Measurements from ENCODE around the gene APIP. TPM values are rescaled to one million over a fixed set of nuclear protein-coding genes. Genes with fewer than 3 reads are reported as not detected.

The APIP gene
- total RNA-seq, 1 donor = 27.5 TPM

GRCh38 chr11:34929794-34930763, 13.9 kb upstream of the APIP start:
- H3K79me2 ChIP-seq (ENCODE audit: insufficient read depth, low read length) = peaks cover 62% of the 10 kb centered on the region
- H3K4me2 ChIP-seq (ENCODE audit: insufficient read depth, low read length) = no peak overlapping the region
- H4K20me1 ChIP-seq (ENCODE audit: insufficient read depth, low read length) = peaks cover 9% of the 10 kb centered on the region
- DNase-seq (ENCODE audit: insufficient read length, low spot score, missing footprints) = no peak
- H3K4me3 ChIP-seq (ENCODE audit: insufficient read depth, low read length) = no peak overlapping the region
- H3K27ac ChIP-seq (ENCODE audit: low read depth, low read length) = no peak overlapping the region
- H3K4me1 ChIP-seq (ENCODE audit: insufficient read depth, low read length) = peaks cover 15% of the 10 kb centered on the region
- H2AFZ ChIP-seq (ENCODE audit: low read length) = no peak overlapping the region
- H3K9me3 ChIP-seq (ENCODE audit: low read depth, low read length) = no peaks in the 10 kb centered on the region
- TF ChIP-seq, protein P1, sequence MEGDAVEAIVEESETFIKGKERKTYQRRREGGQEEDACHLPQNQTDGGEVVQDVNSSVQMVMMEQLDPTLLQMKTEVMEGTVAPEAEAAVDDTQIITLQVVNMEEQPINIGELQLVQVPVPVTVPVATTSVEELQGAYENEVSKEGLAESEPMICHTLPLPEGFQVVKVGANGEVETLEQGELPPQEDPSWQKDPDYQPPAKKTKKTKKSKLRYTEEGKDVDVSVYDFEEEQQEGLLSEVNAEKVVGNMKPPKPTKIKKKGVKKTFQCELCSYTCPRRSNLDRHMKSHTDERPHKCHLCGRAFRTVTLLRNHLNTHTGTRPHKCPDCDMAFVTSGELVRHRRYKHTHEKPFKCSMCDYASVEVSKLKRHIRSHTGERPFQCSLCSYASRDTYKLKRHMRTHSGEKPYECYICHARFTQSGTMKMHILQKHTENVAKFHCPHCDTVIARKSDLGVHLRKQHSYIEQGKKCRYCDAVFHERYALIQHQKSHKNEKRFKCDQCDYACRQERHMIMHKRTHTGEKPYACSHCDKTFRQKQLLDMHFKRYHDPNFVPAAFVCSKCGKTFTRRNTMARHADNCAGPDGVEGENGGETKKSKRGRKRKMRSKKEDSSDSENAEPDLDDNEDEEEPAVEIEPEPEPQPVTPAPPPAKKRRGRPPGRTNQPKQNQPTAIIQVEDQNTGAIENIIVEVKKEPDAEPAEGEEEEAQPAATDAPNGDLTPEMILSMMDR (IDR thresholded peaks at IDR 0.05; ENCODE audit: extremely low read depth, low read depth, low read length) = no peak
- peaks cover 10% of the 10 kb centered on the region for H3K36me3 ChIP-seq (ENCODE audit: insufficient read depth, low read length)
- H3K27me3 ChIP-seq (ENCODE audit: insufficient read depth, low read length) = no peaks in the 10 kb centered on the region

GRCh38 chr11:34928960-34929680, 12.9 kb upstream of the APIP start:
- H3K79me2 ChIP-seq (ENCODE audit: insufficient read depth, low read length) = peaks cover 66% of the 10 kb centered on the region

DNA sequence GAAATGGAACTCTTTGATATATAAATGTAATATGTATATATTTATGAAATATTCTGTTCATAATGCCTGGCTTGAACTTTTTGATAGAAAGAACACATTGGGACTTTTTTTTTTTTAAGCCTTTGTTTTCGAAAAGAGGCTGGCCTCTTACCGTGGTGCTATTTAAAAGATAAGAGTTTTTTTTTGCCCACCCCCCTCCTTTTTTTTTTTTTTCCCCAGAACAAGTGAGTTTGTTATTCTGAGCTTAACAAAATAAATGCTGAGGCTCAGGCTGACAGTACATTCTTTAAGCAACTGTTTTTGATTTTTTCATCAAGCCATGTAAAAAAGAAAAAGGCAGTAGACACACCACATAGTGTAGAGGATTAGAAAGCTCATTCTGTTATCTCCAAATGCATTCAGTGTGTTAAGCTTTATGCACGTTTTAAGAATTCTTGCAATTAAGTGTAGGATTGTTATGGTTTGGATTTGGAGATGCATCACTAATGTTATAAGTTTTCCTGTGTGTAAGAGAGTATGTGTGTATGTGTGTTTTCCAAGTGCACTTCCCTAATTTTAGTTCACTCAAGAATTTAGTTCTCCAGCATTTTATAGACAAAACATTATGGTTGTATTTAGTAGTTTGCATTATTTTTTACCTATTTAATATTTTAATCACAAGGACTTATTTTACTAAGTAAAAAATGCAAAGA, 12.2 kb upstream of the APIP start:
- H3K27ac ChIP-seq (ENCODE audit: low read depth, low read length) = no peak overlapping the region

More at GRCh38 chr11:34928960-34929680, 12.9 kb upstream of the APIP start:
- Histone ChIP-seq H3K4me1 (ENCODE audit: insufficient read depth, low read length) (peaks cover 15% of the 10 kb centered on the region), H3K27ac (ENCODE audit: low read depth, low read length) (no peak overlapping the region), H4K20me1 (ENCODE audit: insufficient read depth, low read length) (peaks cover 9% of the 10 kb centered on the region), H3K4me2 (ENCODE audit: insufficient read depth, low read length) (no peak overlapping the region), H3K4me3 (ENCODE audit: insufficient read depth, low read length) (no peak overlapping the region), H3K36me3 (ENCODE audit: insufficient read depth, low read length) (peaks cover 10% of the 10 kb centered on the region), H3K9me3 (ENCODE audit: low read depth, low read length) (no peaks in the 10 kb centered on the region), H2AFZ (ENCODE audit: low read length) (no peak overlapping the region), H3K27me3 (ENCODE audit: insufficient read depth, low read length) (no peaks in the 10 kb centered on the region)
- TF ChIP-seq, protein P1 (IDR thresholded peaks at IDR 0.05; ENCODE audit: extremely low read depth, low read depth, low read length) = no peak
- no peak for DNase-seq (ENCODE audit: insufficient read length, low spot score, missing footprints)

More for the DNA sequence above, 12.2 kb upstream of the APIP start:
- Histone ChIP-seq H2AFZ (ENCODE audit: low read length) (no peak overlapping the region), H3K79me2 (ENCODE audit: insufficient read depth, low read length) (peaks cover 71% of the 10 kb centered on the region), H3K4me3 (ENCODE audit: insufficient read depth, low read length) (no peak overlapping the region), H4K20me1 (ENCODE audit: insufficient read depth, low read length) (peaks cover 9% of the 10 kb centered on the region), H3K36me3 (ENCODE audit: insufficient read depth, low read length) (peaks cover 9% of the 10 kb centered on the region), H3K9me3 (ENCODE audit: low read depth, low read length) (no peaks in the 10 kb centered on the region), H3K4me2 (ENCODE audit: insufficient read depth, low read length) (no peak overlapping the region), H3K4me1 (ENCODE audit: insufficient read depth, low read length) (peaks cover 15% of the 10 kb centered on the region), H3K27me3 (ENCODE audit: insufficient read depth, low read length) (no peaks in the 10 kb centered on the region)
- TF ChIP-seq, protein P1 (IDR thresholded peaks at IDR 0.05; ENCODE audit: extremely low read depth, low read depth, low read length) = no peak
- no peak for DNase-seq (ENCODE audit: insufficient read length, low spot score, missing footprints)
